Measurements from ENCODE around the gene SSC5D. TPM values are rescaled to one million over a fixed set of nuclear protein-coding genes. Genes with fewer than 3 reads are reported as not detected.

The SSC5D gene
- total RNA-seq, 4 donors from 2014 or later = 0.64 to 6.2 (median 3.0) TPM

GRCh38 chr19:55474269-55475265 lies 13.7 kb upstream of the SSC5D start:
- intact Hi-C loops (cut with DNase I; ENCODE audit: low total_unique reads) = no loop called here
- WGBS, 2 donors = 83 to 85% methylated on average over 19 of the region's 19 CpGs
- TF ChIP-seq CTCF (IDR thresholded peaks at IDR 0.05) = no peak
- no peak for TF ChIP-seq POLR2A (IDR thresholded peaks at IDR 0.05)
- H3K4me3 ChIP-seq (ENCODE audit: low read depth, poor library complexity, severe bottlenecking) = no peak overlapping the region
- DNase-seq (ENCODE audit: low spot score in 2 of 2) = no peak

DNA sequence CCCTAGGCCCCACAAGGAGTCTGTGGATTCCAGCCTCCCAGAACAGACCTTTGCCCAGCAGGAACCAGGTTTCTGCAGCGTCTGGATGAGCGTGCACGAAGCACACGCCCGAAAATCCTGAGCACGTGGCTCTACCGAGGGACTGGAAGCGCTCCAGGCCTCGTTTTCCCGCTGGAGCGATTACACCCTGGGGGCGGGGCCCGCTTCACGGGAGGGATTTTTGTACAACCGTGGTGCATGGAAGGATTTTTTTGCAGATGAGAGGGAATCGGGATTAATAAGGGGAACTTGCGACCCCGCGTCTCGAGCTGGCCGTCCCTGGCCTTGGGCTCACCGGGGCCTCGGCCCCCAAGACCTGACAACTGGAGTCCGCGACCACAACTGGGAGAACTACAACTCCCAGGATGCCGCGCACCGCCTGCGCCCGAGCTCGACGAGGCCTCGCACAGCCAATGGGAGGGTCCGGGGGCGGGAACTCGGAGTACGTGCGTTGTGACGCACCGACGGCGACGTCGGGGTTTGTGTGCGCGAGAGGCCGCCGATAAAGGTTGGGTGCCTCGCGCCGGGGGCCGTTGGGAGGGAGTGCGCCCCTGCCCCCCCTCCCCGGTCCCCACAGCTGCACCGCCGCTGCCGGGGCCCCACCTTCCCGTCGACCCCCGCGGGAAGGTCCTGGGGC lies 12.0 kb upstream of the SSC5D start, which contains the start of gene ZNF628:
Gene ZNF628, plus strand, starts transcription at position 518 of the 676 bp plus-strand sequence. CDS start 3,294 bp downstream, outside the sequence.
- intact Hi-C loops (cut with DNase I; ENCODE audit: low total_unique reads) = no loop called here
- TF ChIP-seq CTCF (IDR thresholded peaks at IDR 0.05) = no peak
- no peak for TF ChIP-seq POLR2A (IDR thresholded peaks at IDR 0.05)
- peak; percentile 98 to 100 for DNase-seq (ENCODE audit: low spot score in 2 of 2)
- H3K4me3 ChIP-seq (ENCODE audit: low read depth, poor library complexity, severe bottlenecking) = peak within 1 kb of the TSS; percentile 39
- WGBS, 2 donors = 0 to 1% methylated on average over 6 to 52 of the region's 61 CpGs

GRCh38 chr19:55477905-55478304 lies 10.3 kb upstream of the SSC5D start:
- intact Hi-C loops (cut with DNase I; ENCODE audit: low total_unique reads) = no loop called here
- H3K4me3 ChIP-seq (ENCODE audit: low read depth, poor library complexity, severe bottlenecking) = no peak overlapping the region
- no peak for TF ChIP-seq POLR2A (IDR thresholded peaks at IDR 0.05)
- TF ChIP-seq CTCF (IDR thresholded peaks at IDR 0.05) = no peak
- DNase-seq (ENCODE audit: low spot score in 2 of 2) = no peak
- WGBS, 2 donors = 79 to 90% methylated on average over 13 of the region's 13 CpGs

DNA sequence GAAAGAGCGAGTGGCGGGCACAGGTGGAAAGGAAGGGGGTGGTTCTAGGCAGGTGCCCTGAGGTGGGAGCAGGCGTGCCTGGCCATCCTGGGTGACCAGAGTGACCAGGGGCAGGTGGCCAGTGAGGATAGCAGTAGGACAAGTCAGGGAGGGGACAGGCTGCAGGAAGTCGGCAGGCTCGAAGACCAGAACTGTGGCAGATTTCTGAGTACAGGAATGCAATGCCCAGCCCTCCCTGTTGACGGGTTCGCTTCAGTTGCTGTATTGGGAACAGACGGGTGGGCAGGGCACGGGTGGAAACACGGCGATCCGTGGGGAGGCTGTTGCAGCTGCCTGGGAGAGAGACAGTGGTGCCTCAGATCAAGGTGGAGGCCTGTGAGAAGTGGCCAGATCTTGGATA lies 9.9 kb upstream of the SSC5D start:
- no peak for DNase-seq (ENCODE audit: low spot score in 2 of 2)
- no peak for TF ChIP-seq CTCF (IDR thresholded peaks at IDR 0.05)
- no peak for TF ChIP-seq POLR2A (IDR thresholded peaks at IDR 0.05)
- H3K4me3 ChIP-seq (ENCODE audit: low read depth, poor library complexity, severe bottlenecking) = no peak overlapping the region
- WGBS, 2 donors = 81 to 82% methylated on average over 12 of the region's 12 CpGs
- intact Hi-C loops (cut with DNase I; ENCODE audit: low total_unique reads) = no loop called here

GRCh38 chr19:55479045-55479444 lies 9.2 kb upstream of the SSC5D start:
- DNase-seq (ENCODE audit: low spot score in 2 of 2) = no peak
- 89 to 90% methylated on average over 17 of the region's 17 CpGs for WGBS, 2 donors
- TF ChIP-seq CTCF (IDR thresholded peaks at IDR 0.05) = no peak
- H3K4me3 ChIP-seq (ENCODE audit: low read depth, poor library complexity, severe bottlenecking) = no peak overlapping the region
- intact Hi-C loops (cut with DNase I; ENCODE audit: low total_unique reads) = no loop called here
